Measurements from ENCODE around the gene FANCD2. TPM values are rescaled to one million over a fixed set of nuclear protein-coding genes. Genes with fewer than 3 reads are reported as not detected.

FANCD2 gene
- polyA plus RNA-seq, 1 of the 3 experiments (the other 2 are of a cell fraction): 7.3 TPM

DNA sequence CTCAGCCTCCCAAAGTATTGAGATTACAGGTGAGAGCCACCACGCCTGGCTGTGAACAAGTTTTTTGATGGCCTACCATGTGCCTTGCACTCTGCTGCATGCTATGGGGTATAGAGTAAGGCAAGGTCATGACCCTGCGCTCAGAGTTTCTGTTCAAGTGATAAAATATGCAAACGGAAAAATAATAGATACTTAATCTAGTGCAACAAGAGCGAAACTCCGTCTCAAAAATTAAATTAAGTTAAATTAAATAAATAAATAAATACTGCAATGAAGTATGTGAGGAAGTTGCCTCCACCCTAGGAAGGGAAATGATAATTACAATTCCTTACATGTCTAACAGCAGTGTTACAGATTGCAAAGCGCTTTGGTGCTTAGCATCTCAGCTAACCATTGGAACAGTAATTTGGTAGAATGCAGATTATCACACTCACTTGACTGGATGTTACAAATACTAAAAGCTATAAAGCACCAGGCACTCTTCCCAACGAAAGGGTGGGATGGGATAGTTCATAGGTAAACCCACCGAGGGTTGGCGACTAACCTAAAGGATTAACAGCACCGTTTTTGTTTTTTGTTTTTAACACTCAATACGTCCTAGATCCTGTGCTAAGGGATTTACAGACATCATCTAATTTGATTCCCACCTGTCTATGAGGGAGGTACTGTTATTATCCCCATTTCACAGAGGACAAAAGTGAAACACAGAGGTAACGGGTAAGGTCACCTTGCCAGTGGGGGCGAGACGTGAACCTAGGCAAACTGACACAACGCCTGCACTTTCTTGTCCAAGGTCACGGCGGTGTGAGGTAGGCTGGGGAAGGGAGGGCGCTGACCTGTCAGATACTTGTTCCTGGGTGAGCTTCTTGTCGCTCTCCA is 793 bp upstream of the FANCD2 start:
- no peak for DNase-seq
- no peaks in the 10 kb centered on the region for H3K9me2 ChIP-seq
- H3K9ac ChIP-seq: peak overlapping the region; percentile 85
- H2AFZ ChIP-seq (ENCODE audit: low read depth): peak overlapping the region; percentile 87
- H4K20me1 ChIP-seq (ENCODE audit: insufficient read depth): no peaks in the 10 kb centered on the region
- no peaks in the 10 kb centered on the region for H3K27me3 ChIP-seq (ENCODE audit: insufficient read depth)
- H3K4me1 ChIP-seq (ENCODE audit: control insufficient read depth in 1 of 2, insufficient read depth in 2 of 2, low read depth in 1 of 2, low read length in 1 of 2): peaks cover 6 to 17% of the 10 kb centered on the region in 2 experiments; a peak in 3 of 4 replicates
- H3F3A ChIP-seq (replicated peaks; ENCODE audit: insufficient read depth): peaks cover 12% of the 10 kb centered on the region
- H3K27ac ChIP-seq (ENCODE audit: low read depth in 2 of 2, low read length in 1 of 2): peak overlapping the region; percentile 58 to 63; a peak in 3 of 4 replicates
- peak overlapping the region; percentile 87 to 96 for H3K4me3 ChIP-seq (ENCODE audit: low read depth in 2 of 2, low read length in 1 of 2)
- peak overlapping the region; percentile 89 for H3K4me2 ChIP-seq
- TF ChIP-seq EZH2phosphoT487 (IDR thresholded peaks at IDR 0.05; ENCODE audit: borderline replicate concordance, low read depth) (no peak), SMC3 (IDR thresholded peaks at IDR 0.05; ENCODE audit: low read depth, low read length) (no peak), TCF12 (IDR thresholded peaks at IDR 0.05) (no peak), MEF2A (IDR thresholded peaks at IDR 0.05; ENCODE audit: borderline replicate concordance, low read depth) (no peak), FOXM1 (IDR thresholded peaks at IDR 0.05; ENCODE audit: low read depth) (no peak), MXI1 (IDR thresholded peaks at IDR 0.05; ENCODE audit: low read depth, low read length) (no peak), RXRA (IDR thresholded peaks at IDR 0.05; ENCODE audit: borderline replicate concordance, low read depth) (no peak), TEAD4 (IDR thresholded peaks at IDR 0.05; ENCODE audit: borderline replicate concordance, insufficient read depth) (no peak), RFX5 (IDR thresholded peaks at IDR 0.05; ENCODE audit: low read length) (no peak), RAD21 (IDR thresholded peaks at IDR 0.05; ENCODE audit: low read length) (no peak), EP300 (IDR thresholded peaks at IDR 0.05; ENCODE audit: borderline replicate concordance in 1 of 2, low read depth in 1 of 2, low read length in 1 of 2) (no peak)
- TF ChIP-seq, protein P1, sequence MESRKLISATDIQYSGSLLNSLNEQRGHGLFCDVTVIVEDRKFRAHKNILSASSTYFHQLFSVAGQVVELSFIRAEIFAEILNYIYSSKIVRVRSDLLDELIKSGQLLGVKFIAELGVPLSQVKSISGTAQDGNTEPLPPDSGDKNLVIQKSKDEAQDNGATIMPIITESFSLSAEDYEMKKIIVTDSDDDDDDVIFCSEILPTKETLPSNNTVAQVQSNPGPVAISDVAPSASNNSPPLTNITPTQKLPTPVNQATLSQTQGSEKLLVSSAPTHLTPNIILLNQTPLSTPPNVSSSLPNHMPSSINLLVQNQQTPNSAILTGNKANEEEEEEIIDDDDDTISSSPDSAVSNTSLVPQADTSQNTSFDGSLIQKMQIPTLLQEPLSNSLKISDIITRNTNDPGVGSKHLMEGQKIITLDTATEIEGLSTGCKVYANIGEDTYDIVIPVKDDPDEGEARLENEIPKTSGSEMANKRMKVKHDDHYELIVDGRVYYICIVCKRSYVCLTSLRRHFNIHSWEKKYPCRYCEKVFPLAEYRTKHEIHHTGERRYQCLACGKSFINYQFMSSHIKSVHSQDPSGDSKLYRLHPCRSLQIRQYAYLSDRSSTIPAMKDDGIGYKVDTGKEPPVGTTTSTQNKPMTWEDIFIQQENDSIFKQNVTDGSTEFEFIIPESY (IDR thresholded peaks at IDR 0.05; ENCODE audit: borderline replicate concordance, low read depth): no peak
- TF ChIP-seq, protein P2, sequence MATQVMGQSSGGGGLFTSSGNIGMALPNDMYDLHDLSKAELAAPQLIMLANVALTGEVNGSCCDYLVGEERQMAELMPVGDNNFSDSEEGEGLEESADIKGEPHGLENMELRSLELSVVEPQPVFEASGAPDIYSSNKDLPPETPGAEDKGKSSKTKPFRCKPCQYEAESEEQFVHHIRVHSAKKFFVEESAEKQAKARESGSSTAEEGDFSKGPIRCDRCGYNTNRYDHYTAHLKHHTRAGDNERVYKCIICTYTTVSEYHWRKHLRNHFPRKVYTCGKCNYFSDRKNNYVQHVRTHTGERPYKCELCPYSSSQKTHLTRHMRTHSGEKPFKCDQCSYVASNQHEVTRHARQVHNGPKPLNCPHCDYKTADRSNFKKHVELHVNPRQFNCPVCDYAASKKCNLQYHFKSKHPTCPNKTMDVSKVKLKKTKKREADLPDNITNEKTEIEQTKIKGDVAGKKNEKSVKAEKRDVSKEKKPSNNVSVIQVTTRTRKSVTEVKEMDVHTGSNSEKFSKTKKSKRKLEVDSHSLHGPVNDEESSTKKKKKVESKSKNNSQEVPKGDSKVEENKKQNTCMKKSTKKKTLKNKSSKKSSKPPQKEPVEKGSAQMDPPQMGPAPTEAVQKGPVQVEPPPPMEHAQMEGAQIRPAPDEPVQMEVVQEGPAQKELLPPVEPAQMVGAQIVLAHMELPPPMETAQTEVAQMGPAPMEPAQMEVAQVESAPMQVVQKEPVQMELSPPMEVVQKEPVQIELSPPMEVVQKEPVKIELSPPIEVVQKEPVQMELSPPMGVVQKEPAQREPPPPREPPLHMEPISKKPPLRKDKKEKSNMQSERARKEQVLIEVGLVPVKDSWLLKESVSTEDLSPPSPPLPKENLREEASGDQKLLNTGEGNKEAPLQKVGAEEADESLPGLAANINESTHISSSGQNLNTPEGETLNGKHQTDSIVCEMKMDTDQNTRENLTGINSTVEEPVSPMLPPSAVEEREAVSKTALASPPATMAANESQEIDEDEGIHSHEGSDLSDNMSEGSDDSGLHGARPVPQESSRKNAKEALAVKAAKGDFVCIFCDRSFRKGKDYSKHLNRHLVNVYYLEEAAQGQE (IDR thresholded peaks at IDR 0.05; ENCODE audit: low read depth, low read length): no peak
- TF ChIP-seq, protein P3, sequence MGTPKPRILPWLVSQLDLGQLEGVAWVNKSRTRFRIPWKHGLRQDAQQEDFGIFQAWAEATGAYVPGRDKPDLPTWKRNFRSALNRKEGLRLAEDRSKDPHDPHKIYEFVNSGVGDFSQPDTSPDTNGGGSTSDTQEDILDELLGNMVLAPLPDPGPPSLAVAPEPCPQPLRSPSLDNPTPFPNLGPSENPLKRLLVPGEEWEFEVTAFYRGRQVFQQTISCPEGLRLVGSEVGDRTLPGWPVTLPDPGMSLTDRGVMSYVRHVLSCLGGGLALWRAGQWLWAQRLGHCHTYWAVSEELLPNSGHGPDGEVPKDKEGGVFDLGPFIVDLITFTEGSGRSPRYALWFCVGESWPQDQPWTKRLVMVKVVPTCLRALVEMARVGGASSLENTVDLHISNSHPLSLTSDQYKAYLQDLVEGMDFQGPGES (IDR thresholded peaks at IDR 0.05; ENCODE audit: low read depth, low read length): no peak
- TF ChIP-seq, protein P4, sequence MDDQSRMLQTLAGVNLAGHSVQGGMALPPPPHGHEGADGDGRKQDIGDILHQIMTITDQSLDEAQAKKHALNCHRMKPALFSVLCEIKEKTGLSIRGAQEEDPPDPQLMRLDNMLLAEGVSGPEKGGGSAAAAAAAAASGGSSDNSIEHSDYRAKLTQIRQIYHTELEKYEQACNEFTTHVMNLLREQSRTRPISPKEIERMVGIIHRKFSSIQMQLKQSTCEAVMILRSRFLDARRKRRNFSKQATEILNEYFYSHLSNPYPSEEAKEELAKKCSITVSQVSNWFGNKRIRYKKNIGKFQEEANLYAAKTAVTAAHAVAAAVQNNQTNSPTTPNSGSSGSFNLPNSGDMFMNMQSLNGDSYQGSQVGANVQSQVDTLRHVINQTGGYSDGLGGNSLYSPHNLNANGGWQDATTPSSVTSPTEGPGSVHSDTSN (IDR thresholded peaks at IDR 0.05): no peak
- WGBS (ENCODE audit: low lambda C conversion rate): 20% methylated on average over 19 of the region's 19 CpGs
- peaks cover 54% of the 10 kb centered on the region for H3K79me2 ChIP-seq (ENCODE audit: insufficient read depth)
- ChIA-PET CTCF (interaction anchor here (0.7 to 1.1 kb wide), 3 partner anchors 18 to 197 kb away, joined by 3 read pairs; no protein-coding TSS in a partner anchor), POLR2A (interaction anchor here (0.8 to 1.3 kb wide), 3 partner anchors 11 to 92 kb away, joined by 3 to 5 read pairs (median 4); partner anchors contain the start of gene CRELD1)
- H3K9me3 ChIP-seq: no peaks in the 10 kb centered on the region
- H3K36me3 ChIP-seq (replicated peaks in 1 of 2; ENCODE audit: control insufficient read depth in 1 of 2, insufficient read depth in 2 of 2, low read length in 1 of 2): peaks cover 4 to 16% of the 10 kb centered on the region in 2 experiments
